ENCODE results near the gene MFSD2A.
"Not testable (repeated sequence)": the region's sequence is repeated elsewhere in the genome, so short reads cannot be mapped to it uniquely, and the experiment has no call there.

Gene MFSD2A

GRCh38 chr1:39962450-39962825 is 7.5 kb downstream of the MFSD2A start:
- no peak overlapping the region for H3K4me3 ChIP-seq (ENCODE audit: low read depth, low read length)
- no peak for DNase-seq (ENCODE audit: low read depth, low spot score)
- TF ChIP-seq, protein P1, sequence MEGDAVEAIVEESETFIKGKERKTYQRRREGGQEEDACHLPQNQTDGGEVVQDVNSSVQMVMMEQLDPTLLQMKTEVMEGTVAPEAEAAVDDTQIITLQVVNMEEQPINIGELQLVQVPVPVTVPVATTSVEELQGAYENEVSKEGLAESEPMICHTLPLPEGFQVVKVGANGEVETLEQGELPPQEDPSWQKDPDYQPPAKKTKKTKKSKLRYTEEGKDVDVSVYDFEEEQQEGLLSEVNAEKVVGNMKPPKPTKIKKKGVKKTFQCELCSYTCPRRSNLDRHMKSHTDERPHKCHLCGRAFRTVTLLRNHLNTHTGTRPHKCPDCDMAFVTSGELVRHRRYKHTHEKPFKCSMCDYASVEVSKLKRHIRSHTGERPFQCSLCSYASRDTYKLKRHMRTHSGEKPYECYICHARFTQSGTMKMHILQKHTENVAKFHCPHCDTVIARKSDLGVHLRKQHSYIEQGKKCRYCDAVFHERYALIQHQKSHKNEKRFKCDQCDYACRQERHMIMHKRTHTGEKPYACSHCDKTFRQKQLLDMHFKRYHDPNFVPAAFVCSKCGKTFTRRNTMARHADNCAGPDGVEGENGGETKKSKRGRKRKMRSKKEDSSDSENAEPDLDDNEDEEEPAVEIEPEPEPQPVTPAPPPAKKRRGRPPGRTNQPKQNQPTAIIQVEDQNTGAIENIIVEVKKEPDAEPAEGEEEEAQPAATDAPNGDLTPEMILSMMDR (IDR thresholded peaks at IDR 0.05; ENCODE audit: insufficient read depth, low read length, missing control alignments): no peak
- ChIA-PET CTCF (interaction anchor here (1.4 to 17.1 kb wide), 2 partner anchors 9 to 43 kb away, joined by 5 to 202 read pairs; no protein-coding TSS in a partner anchor), POLR2A (no interaction called here)

- H3K4me3 ChIP-seq (ENCODE audit: low read depth, low read length); POLR2A ChIA-PET; DNase-seq (ENCODE audit: low read depth, low spot score): not testable (repeated sequence)
- CTCF ChIA-PET: interaction anchor here (1.4 to 17.1 kb wide), 2 partner anchors 8 to 147 kb away, joined by 3 to 202 read pairs; no protein-coding TSS in a partner anchor
Measured at GRCh38 chr1:39962964-39963363, 8.0 kb downstream of the MFSD2A start.

DNA sequence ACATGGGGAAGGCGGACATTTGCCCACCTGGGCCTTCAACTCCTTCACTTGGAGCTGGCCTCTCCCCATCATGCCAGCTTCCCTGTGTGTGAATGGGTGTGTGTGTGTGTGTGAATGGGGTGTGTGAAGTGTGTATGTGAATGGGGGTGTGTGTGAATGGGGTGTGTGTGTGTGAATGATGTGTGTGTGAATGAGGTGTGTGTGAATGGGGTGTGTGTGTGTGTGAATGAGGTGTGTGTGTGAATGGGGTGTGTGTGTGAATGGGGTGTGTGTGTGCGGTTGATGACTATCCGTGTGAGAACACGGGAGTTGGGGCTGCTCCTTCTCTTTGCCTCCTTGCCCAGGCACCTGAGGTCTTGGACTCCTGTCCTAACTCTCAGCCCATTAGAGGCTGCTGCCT is 9.6 kb downstream of the MFSD2A start:
- ChIA-PET CTCF (interaction anchor here (0.8 to 17.1 kb wide), 4 partner anchors 7 to 62 kb away, joined by 3 to 202 read pairs (median 4); no protein-coding TSS in a partner anchor), POLR2A (no interaction called here)
- no peak overlapping the region for H3K4me3 ChIP-seq (ENCODE audit: low read depth, low read length)
- no peak for DNase-seq (ENCODE audit: low read depth, low spot score)
- TF ChIP-seq, protein P1 (IDR thresholded peaks at IDR 0.05; ENCODE audit: insufficient read depth, low read length, missing control alignments): no peak

- ChIA-PET CTCF (interaction anchor here (1.0 to 17.1 kb wide), 5 partner anchors 6 to 63 kb away, joined by 3 to 202 read pairs (median 9); no protein-coding TSS in a partner anchor), POLR2A (no interaction called here)
- TF ChIP-seq, protein P1 (IDR thresholded peaks at IDR 0.05; ENCODE audit: insufficient read depth, low read length, missing control alignments): no peak
- no peak overlapping the region for H3K4me3 ChIP-seq (ENCODE audit: low read depth, low read length)
- no peak for DNase-seq (ENCODE audit: low read depth, low spot score)
Measured at GRCh38 chr1:39965044-39965443, 10.1 kb downstream of the MFSD2A start.

DNA sequence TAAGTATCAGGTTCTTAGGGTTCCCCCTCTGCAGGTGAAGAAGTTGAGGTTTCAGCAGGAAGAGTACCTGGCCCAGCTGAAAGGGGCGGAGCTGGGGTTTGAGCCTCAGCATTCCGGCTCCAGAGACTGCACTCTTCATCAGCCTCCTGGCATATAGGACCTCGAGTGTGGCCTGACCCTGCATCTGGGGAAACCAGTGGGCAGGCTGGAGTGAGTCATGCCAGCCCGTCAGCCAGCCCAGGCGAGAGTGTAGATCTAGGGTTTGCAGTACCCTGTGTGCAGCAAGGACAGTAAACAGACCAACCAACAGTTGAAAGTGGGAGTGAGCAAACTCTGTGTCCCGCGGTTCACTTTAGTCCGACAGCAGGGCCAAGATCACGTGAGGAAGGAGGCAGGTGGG is 14.1 kb downstream of the MFSD2A start:
- CTCF ChIA-PET: interaction anchor here (3.3 to 10.3 kb wide), 4 partner anchors 11 to 152 kb away, joined by 12 to 202 read pairs (median 118); partner anchors contain the start of genes MFSD2A and MYCL

GRCh38 chr1:39969531-39970270 is 14.8 kb downstream of the MFSD2A start:
- ChIA-PET CTCF (interaction anchor here (5.9 to 10.3 kb wide), 4 partner anchors 11 to 151 kb away, joined by 53 to 206 read pairs (median 192); partner anchors contain the start of genes MFSD2A and MYCL), POLR2A (no interaction called here)
- DNase-seq (ENCODE audit: low read depth, low spot score): no peak
- TF ChIP-seq, protein P1 (IDR thresholded peaks at IDR 0.05; ENCODE audit: insufficient read depth, low read length, missing control alignments): no peak
- H3K4me3 ChIP-seq (ENCODE audit: low read depth, low read length): no peak overlapping the region

More for the DNA sequence above, 14.1 kb downstream of the MFSD2A start:
- DNase-seq (ENCODE audit: low read depth, low spot score): no peak
- POLR2A ChIA-PET: interaction anchor here (2.0 kb wide), 1 partner anchor 13 kb away, joined by 6 read pairs; no protein-coding TSS in a partner anchor
- TF ChIP-seq, protein P1 (IDR thresholded peaks at IDR 0.05; ENCODE audit: insufficient read depth, low read length, missing control alignments): no peak
- no peak overlapping the region for H3K4me3 ChIP-seq (ENCODE audit: low read depth, low read length)
